ENCODE data around the gene DIP2B. TPM values are rescaled to one million over a fixed set of nuclear protein-coding genes. Genes with fewer than 3 reads are reported as not detected.

DIP2B gene
- total RNA-seq, 1 experiment from 2014 or later, result 20.0 TPM

GRCh38 chr12:50545786-50546185 is 41.0 kb downstream of the DIP2B start:
- Mint-ChIP-seq H3K27ac (peak overlapping the region; percentile 45 to 86 (median 72); a peak in 3 of 7 replicates), H3K4me1 (peaks cover 18 to 22% of the 10 kb centered on the region in 2 experiments), H3K4me3 (no peak overlapping the region), H3K36me3 (ENCODE audit: insufficient read depth in 1 of 3, low read depth in 3 of 3) (no peaks in the 10 kb centered on the region), H3K27me3 (ENCODE audit: low read depth) (no peaks in the 10 kb centered on the region), H3K9me3 (no peaks in the 10 kb centered on the region)
- H2AFZ ChIP-seq (ENCODE audit: low read length), result no peak overlapping the region
- peaks cover 7% of the 10 kb centered on the region; the same call in 1 of the 2 replicates for H3K79me2 ChIP-seq (ENCODE audit: insufficient read depth, low read length)
- no peak overlapping the region for H3K27ac ChIP-seq (ENCODE audit: insufficient read length, low read depth, low read length)
- no peaks in the 10 kb centered on the region for H3K23me2 ChIP-seq (ENCODE audit: insufficient read length, low read depth, low read length, poor library complexity, severe bottlenecking)
- no peaks in the 10 kb centered on the region for H4K20me1 ChIP-seq (ENCODE audit: control insufficient read depth, insufficient read depth, insufficient read length)
- H3K79me1 ChIP-seq (ENCODE audit: insufficient read depth, low read depth, low read length, poor library complexity, severe bottlenecking), result peaks cover 7% of the 10 kb centered on the region
- no peak overlapping the region for H3K14ac ChIP-seq (ENCODE audit: insufficient read depth, low read length)
- DNase-seq, result no peak
- H4K5ac ChIP-seq (ENCODE audit: insufficient read length, low read depth, low read length), result no peak overlapping the region
- H3K23ac ChIP-seq (ENCODE audit: insufficient read length, low read depth, low read length), result no peak overlapping the region
- H2BK20ac ChIP-seq (ENCODE audit: low read depth, low read length, poor library complexity, severe bottlenecking), result no peak overlapping the region
- H4K8ac ChIP-seq (replicated peaks; ENCODE audit: insufficient read length, low read depth, low read length), result no peak overlapping the region
- H3K27me3 ChIP-seq (ENCODE audit: insufficient read depth, low read length), result no peaks in the 10 kb centered on the region
- no peak overlapping the region for H2BK5ac ChIP-seq (ENCODE audit: insufficient read length, low read length)
- H2BK12ac ChIP-seq (ENCODE audit: insufficient read length, low read depth, low read length), result no peak overlapping the region
- no peak overlapping the region for H3K4ac ChIP-seq (ENCODE audit: low read depth, low read length)
- H3K18ac ChIP-seq (ENCODE audit: insufficient read length, low read depth, low read length), result no peak overlapping the region
- WGBS (ENCODE audit: extremely low coverage, insufficient read length, low lambda C conversion rate), result no CpG with 5 or more reads among the region's 5 CpGs
- no peak overlapping the region for H3K4me2 ChIP-seq (ENCODE audit: insufficient read depth, insufficient read length, low read length)
- H4K91ac ChIP-seq (ENCODE audit: insufficient read length, low read depth, low read length), result no peak overlapping the region
- no peak overlapping the region for H3K56ac ChIP-seq (ENCODE audit: insufficient read length, low read depth, low read length)
- no peaks in the 10 kb centered on the region; the same call in 1 of the 2 replicates for H3K4me1 ChIP-seq (ENCODE audit: insufficient read depth, low read length)
- H2BK15ac ChIP-seq (ENCODE audit: low read depth, low read length), result no peak overlapping the region
- H3K9ac ChIP-seq (ENCODE audit: extremely low read depth, insufficient read length, low read length), result no peak overlapping the region
- no peak overlapping the region for H2AK5ac ChIP-seq (ENCODE audit: insufficient read length, low read length)
- H3T11ph ChIP-seq (ENCODE audit: low read length), result no peak overlapping the region
- no peak overlapping the region for H2BK120ac ChIP-seq (ENCODE audit: low read depth, low read length, poor library complexity, severe bottlenecking)
- TF ChIP-seq, protein P1, sequence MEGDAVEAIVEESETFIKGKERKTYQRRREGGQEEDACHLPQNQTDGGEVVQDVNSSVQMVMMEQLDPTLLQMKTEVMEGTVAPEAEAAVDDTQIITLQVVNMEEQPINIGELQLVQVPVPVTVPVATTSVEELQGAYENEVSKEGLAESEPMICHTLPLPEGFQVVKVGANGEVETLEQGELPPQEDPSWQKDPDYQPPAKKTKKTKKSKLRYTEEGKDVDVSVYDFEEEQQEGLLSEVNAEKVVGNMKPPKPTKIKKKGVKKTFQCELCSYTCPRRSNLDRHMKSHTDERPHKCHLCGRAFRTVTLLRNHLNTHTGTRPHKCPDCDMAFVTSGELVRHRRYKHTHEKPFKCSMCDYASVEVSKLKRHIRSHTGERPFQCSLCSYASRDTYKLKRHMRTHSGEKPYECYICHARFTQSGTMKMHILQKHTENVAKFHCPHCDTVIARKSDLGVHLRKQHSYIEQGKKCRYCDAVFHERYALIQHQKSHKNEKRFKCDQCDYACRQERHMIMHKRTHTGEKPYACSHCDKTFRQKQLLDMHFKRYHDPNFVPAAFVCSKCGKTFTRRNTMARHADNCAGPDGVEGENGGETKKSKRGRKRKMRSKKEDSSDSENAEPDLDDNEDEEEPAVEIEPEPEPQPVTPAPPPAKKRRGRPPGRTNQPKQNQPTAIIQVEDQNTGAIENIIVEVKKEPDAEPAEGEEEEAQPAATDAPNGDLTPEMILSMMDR (conservative IDR thresholded peaks at IDR 0.05), result no peak
- no peaks in the 10 kb centered on the region for H3K9me3 ChIP-seq (ENCODE audit: control insufficient read depth, low read depth, low read length)

Data from H9 (cell line).